Stimulated activated memory B cell treated with anti-CD40 and anti-IgM and Interleukin-4, amounts not matched to agents 10 μg/mL and 1 μg/mL and 100 μg/mL, for 72 hours (primary cell): ENCODE measurements around the gene C1orf232.
A peak's percentile ranks its signal among the peaks of the same experiment; 100 is the strongest.

Experiments
- ATAC-seq: fragments of 150-1000 bp; cut with Tn5 transposase; 2 replicates; pipeline ENCODE4 v1.10.0; 2021
- H3K27ac Mint-ChIP-seq: one replicate; pipeline ENCODE4 v1.8.0; 2022; ENCODE audit warnings: mild to moderate bottlenecking, mixed read lengths
- H3K27me3 Mint-ChIP-seq: one replicate; pipeline ENCODE4 v1.8.0; 2022; ENCODE audit warnings: mixed read lengths
- H3K36me3 Mint-ChIP-seq: one replicate; pipeline ENCODE4 v1.8.0; 2022; ENCODE audit warnings: mixed read lengths
- H3K4me1 Mint-ChIP-seq: one replicate; pipeline ENCODE4 v1.8.0; 2022; ENCODE audit warnings: mixed read lengths
- H3K4me3 Mint-ChIP-seq: one replicate; pipeline ENCODE4 v1.8.0; 2022; ENCODE audit warnings: mild to moderate bottlenecking, moderate library complexity, mixed read lengths
- H3K9me3 Mint-ChIP-seq: one replicate; pipeline ENCODE4 v1.8.0; 2022; ENCODE audit warnings: mixed read lengths

Gene C1orf232

GRCh38 chr1:26168410-26169197, at the start of gene C1orf232:
TSS of gene C1orf232 (minus strand) at chr1:26168963. CDS start at chr1:26168499, 464 bp downstream.
- no peaks in the 10 kb centered on the region for H3K36me3 Mint-ChIP-seq
- ATAC-seq, result no peak
- H3K27ac Mint-ChIP-seq, result peak within 1 kb of the TSS; percentile 89
- H3K9me3 Mint-ChIP-seq, result no peaks in the 10 kb centered on the region
- H3K27me3 Mint-ChIP-seq, result no peaks in the 10 kb centered on the region
- peaks cover 21% of the 10 kb centered on the region for H3K4me1 Mint-ChIP-seq
- peak within 1 kb of the TSS; percentile 95 for H3K4me3 Mint-ChIP-seq

- no peaks in the 10 kb centered on the region for H3K4me1 Mint-ChIP-seq
- H3K27me3 Mint-ChIP-seq, result peaks cover 17% of the 10 kb centered on the region
- ATAC-seq, result no peak
- H3K9me3 Mint-ChIP-seq, result no peaks in the 10 kb centered on the region
- no peak overlapping the region for H3K27ac Mint-ChIP-seq
- no peaks in the 10 kb centered on the region for H3K36me3 Mint-ChIP-seq
- no peak overlapping the region for H3K4me3 Mint-ChIP-seq
These were observed 46.5 kb upstream of the C1orf232 start for GRCh38 chr1:26215246-26215645.

- Mint-ChIP-seq H3K36me3 (no peaks in the 10 kb centered on the region), H3K27me3 (peaks cover 8% of the 10 kb centered on the region)
These were observed 44.7 kb upstream of the C1orf232 start for GRCh38 chr1:26213335-26213905.

GRCh38 chr1:26212726-26213125, 44.0 kb upstream of the C1orf232 start:
- H3K4me1 Mint-ChIP-seq, result no peaks in the 10 kb centered on the region
- H3K9me3 Mint-ChIP-seq, result no peaks in the 10 kb centered on the region
- ATAC-seq, result no peak
- peaks cover 8% of the 10 kb centered on the region for H3K27me3 Mint-ChIP-seq
- no peak overlapping the region for H3K4me3 Mint-ChIP-seq
- no peak overlapping the region for H3K27ac Mint-ChIP-seq
- no peaks in the 10 kb centered on the region for H3K36me3 Mint-ChIP-seq

More at GRCh38 chr1:26213335-26213905, 44.7 kb upstream of the C1orf232 start:
- no peak for ATAC-seq
- Mint-ChIP-seq H3K27ac (no peak overlapping the region), H3K4me1 (no peaks in the 10 kb centered on the region), H3K4me3 (no peak overlapping the region), H3K9me3 (no peaks in the 10 kb centered on the region)

GRCh38 chr1:26210147-26210870, 41.5 kb upstream of the C1orf232 start:
- H3K27me3 Mint-ChIP-seq, result no peaks in the 10 kb centered on the region
- H3K36me3 Mint-ChIP-seq, result no peaks in the 10 kb centered on the region
- no peak for ATAC-seq
- H3K27ac Mint-ChIP-seq, result no peak overlapping the region
- no peaks in the 10 kb centered on the region for H3K9me3 Mint-ChIP-seq
- no peaks in the 10 kb centered on the region for H3K4me1 Mint-ChIP-seq
- H3K4me3 Mint-ChIP-seq, result no peak overlapping the region

- Mint-ChIP-seq H3K4me3 (no peak overlapping the region), H3K27ac (no peak overlapping the region), H3K9me3 (no peaks in the 10 kb centered on the region), H3K36me3 (no peaks in the 10 kb centered on the region), H3K27me3 (peaks cover 41% of the 10 kb centered on the region), H3K4me1 (peaks cover 13% of the 10 kb centered on the region)
- no peak for ATAC-seq
These were observed 35.0 kb upstream of the C1orf232 start for GRCh38 chr1:26203642-26204318.

- H3K4me1 Mint-ChIP-seq, result peaks cover 13% of the 10 kb centered on the region
- H3K27ac Mint-ChIP-seq, result no peak overlapping the region
- no peaks in the 10 kb centered on the region for H3K36me3 Mint-ChIP-seq
- no peaks in the 10 kb centered on the region for H3K9me3 Mint-ChIP-seq
- peaks cover 62% of the 10 kb centered on the region for H3K27me3 Mint-ChIP-seq
- H3K4me3 Mint-ChIP-seq, result no peak overlapping the region
- ATAC-seq, result no peak
These were observed 31.6 kb upstream of the C1orf232 start for GRCh38 chr1:26200413-26200812.

GRCh38 chr1:26197813-26198212, 29.1 kb upstream of the C1orf232 start:
- peaks cover 54% of the 10 kb centered on the region for H3K27me3 Mint-ChIP-seq
- H3K27ac Mint-ChIP-seq, result no peak overlapping the region
- no peaks in the 10 kb centered on the region for H3K9me3 Mint-ChIP-seq
- peaks cover 13% of the 10 kb centered on the region for H3K4me1 Mint-ChIP-seq
- no peaks in the 10 kb centered on the region for H3K36me3 Mint-ChIP-seq
- ATAC-seq, result no peak
- H3K4me3 Mint-ChIP-seq, result no peak overlapping the region

GRCh38 chr1:26197301-26197700, 28.5 kb upstream of the C1orf232 start:
- Mint-ChIP-seq H3K27me3 (peaks cover 49% of the 10 kb centered on the region), H3K9me3 (no peaks in the 10 kb centered on the region), H3K4me1 (peaks cover 13% of the 10 kb centered on the region), H3K27ac (no peak overlapping the region), H3K36me3 (no peaks in the 10 kb centered on the region), H3K4me3 (no peak overlapping the region)
- no peak for ATAC-seq

- H3K36me3 Mint-ChIP-seq, result no peaks in the 10 kb centered on the region
- H3K27ac Mint-ChIP-seq, result no peak overlapping the region
- no peaks in the 10 kb centered on the region for H3K4me1 Mint-ChIP-seq
- H3K9me3 Mint-ChIP-seq, result no peaks in the 10 kb centered on the region
- H3K27me3 Mint-ChIP-seq, result peaks cover 50% of the 10 kb centered on the region
- no peak for ATAC-seq
- no peak overlapping the region for H3K4me3 Mint-ChIP-seq
These were observed 27.0 kb upstream of the C1orf232 start for GRCh38 chr1:26195805-26196204.

- no peak for ATAC-seq
- Mint-ChIP-seq H3K9me3 (no peaks in the 10 kb centered on the region), H3K27ac (no peak overlapping the region), H3K36me3 (no peaks in the 10 kb centered on the region), H3K4me1 (no peaks in the 10 kb centered on the region), H3K27me3 (peaks cover 10% of the 10 kb centered on the region), H3K4me3 (no peak overlapping the region)
These were observed 23.0 kb upstream of the C1orf232 start for GRCh38 chr1:26191739-26192138.

- H3K4me3 Mint-ChIP-seq, result no peak within 1 kb of the TSS
These were observed 21.7 kb upstream of the C1orf232 start, which contains the start of gene CATSPER4 for GRCh38 chr1:26190373-26190987. TSS of gene CATSPER4 (plus strand) at chr1:26190602. CDS start at chr1:26190628, 26 bp downstream.

GRCh38 chr1:26189751-26190275, 21.1 kb upstream of the C1orf232 start:
- H3K9me3 Mint-ChIP-seq, result no peaks in the 10 kb centered on the region
- ATAC-seq, result no peak

More at GRCh38 chr1:26190373-26190987, 21.7 kb upstream of the C1orf232 start, which contains the start of gene CATSPER4:
- no peaks in the 10 kb centered on the region for H3K4me1 Mint-ChIP-seq
- H3K27ac Mint-ChIP-seq, result no peak within 1 kb of the TSS
- H3K27me3 Mint-ChIP-seq, result peaks cover 8% of the 10 kb centered on the region
- H3K36me3 Mint-ChIP-seq, result no peaks in the 10 kb centered on the region
- no peaks in the 10 kb centered on the region for H3K9me3 Mint-ChIP-seq
- ATAC-seq, result no peak

GRCh38 chr1:26189331-26189730, 20.6 kb upstream of the C1orf232 start:
- Mint-ChIP-seq H3K4me3 (no peak overlapping the region), H3K27me3 (peaks cover 8% of the 10 kb centered on the region), H3K4me1 (no peaks in the 10 kb centered on the region), H3K36me3 (no peaks in the 10 kb centered on the region), H3K27ac (no peak overlapping the region), H3K9me3 (no peaks in the 10 kb centered on the region)
- no peak for ATAC-seq

More at GRCh38 chr1:26189751-26190275, 21.1 kb upstream of the C1orf232 start:
- Mint-ChIP-seq H3K27me3 (peaks cover 8% of the 10 kb centered on the region), H3K36me3 (no peaks in the 10 kb centered on the region), H3K27ac (no peak overlapping the region), H3K4me1 (no peaks in the 10 kb centered on the region), H3K4me3 (no peak overlapping the region)
